ENCODE measurements around the gene PCDH9.

PCDH9 gene

GRCh38 chr13:66506979-66507378 is 723.2 kb downstream of the PCDH9 start:
- no peak for TF ChIP-seq EZH2phosphoT487 (IDR thresholded peaks at IDR 0.05; ENCODE audit: borderline replicate concordance)
- TF ChIP-seq CTCF (conservative IDR thresholded peaks at IDR 0.05; ENCODE audit: low read length), result no peak

GRCh38 chr13:66506051-66506777 is 723.9 kb downstream of the PCDH9 start:
- Histone ChIP-seq H3K4me1 (ENCODE audit: insufficient read depth, low read length, poor library complexity, severe bottlenecking) (no peaks in the 10 kb centered on the region), H3K9ac (ENCODE audit: low read depth, low read length, poor library complexity, severe bottlenecking) (no peak overlapping the region), H3K27me3 (ENCODE audit: insufficient read depth, low read length, poor library complexity, severe bottlenecking) (no peaks in the 10 kb centered on the region), H3K9me2 (replicated peaks; ENCODE audit: low read depth, low read length) (no peaks in the 10 kb centered on the region), H3K79me2 (ENCODE audit: insufficient read depth, low read length) (no peaks in the 10 kb centered on the region), H3F3A (ENCODE audit: low read depth) (no peaks in the 10 kb centered on the region), H3K4me2 (ENCODE audit: low read depth, low read length, poor library complexity, severe bottlenecking) (no peak overlapping the region), H4K20me1 (ENCODE audit: insufficient read depth, low read length, poor library complexity, severe bottlenecking) (no peaks in the 10 kb centered on the region), H2AFZ (ENCODE audit: low read length) (no peak overlapping the region), H3K4me3 (ENCODE audit: low read length, poor library complexity, severe bottlenecking) (no peak overlapping the region), H3K36me3 (ENCODE audit: insufficient read depth, low read length) (no peaks in the 10 kb centered on the region), H3K9me3 (ENCODE audit: insufficient read depth, low read depth, low read length) (no peaks in the 10 kb centered on the region)
- TF ChIP-seq EZH2phosphoT487 (IDR thresholded peaks at IDR 0.05; ENCODE audit: borderline replicate concordance) (no peak), CTCF (conservative IDR thresholded peaks at IDR 0.05; ENCODE audit: low read length) (no peak)

More at GRCh38 chr13:66506979-66507378, 723.2 kb downstream of the PCDH9 start:
- H3K9ac ChIP-seq (ENCODE audit: low read depth, low read length, poor library complexity, severe bottlenecking), result no peak overlapping the region
- H3K27me3 ChIP-seq (ENCODE audit: insufficient read depth, low read length, poor library complexity, severe bottlenecking), result no peaks in the 10 kb centered on the region
- no peak overlapping the region for H2AFZ ChIP-seq (ENCODE audit: low read length)
- no peaks in the 10 kb centered on the region for H3K4me1 ChIP-seq (ENCODE audit: insufficient read depth, low read length, poor library complexity, severe bottlenecking)
- H3K9me2 ChIP-seq (replicated peaks; ENCODE audit: low read depth, low read length), result no peaks in the 10 kb centered on the region
- H3K79me2 ChIP-seq (ENCODE audit: insufficient read depth, low read length), result no peaks in the 10 kb centered on the region
- H3K9me3 ChIP-seq (ENCODE audit: insufficient read depth, low read depth, low read length), result no peaks in the 10 kb centered on the region
- H3K4me3 ChIP-seq (ENCODE audit: low read length, poor library complexity, severe bottlenecking), result no peak overlapping the region
- no peaks in the 10 kb centered on the region for H3F3A ChIP-seq (ENCODE audit: low read depth)
- H4K20me1 ChIP-seq (ENCODE audit: insufficient read depth, low read length, poor library complexity, severe bottlenecking), result no peaks in the 10 kb centered on the region
- no peak overlapping the region for H3K4me2 ChIP-seq (ENCODE audit: low read depth, low read length, poor library complexity, severe bottlenecking)
- H3K36me3 ChIP-seq (ENCODE audit: insufficient read depth, low read length), result no peaks in the 10 kb centered on the region

- no peaks in the 10 kb centered on the region for H3K9me2 ChIP-seq (replicated peaks; ENCODE audit: low read depth, low read length)
- no peaks in the 10 kb centered on the region for H3K9me3 ChIP-seq (ENCODE audit: insufficient read depth, low read depth, low read length)
- no peaks in the 10 kb centered on the region for H3F3A ChIP-seq (ENCODE audit: low read depth)
- H3K4me1 ChIP-seq (ENCODE audit: insufficient read depth, low read length, poor library complexity, severe bottlenecking), result no peaks in the 10 kb centered on the region
- H3K36me3 ChIP-seq (ENCODE audit: insufficient read depth, low read length), result no peaks in the 10 kb centered on the region
- H4K20me1 ChIP-seq (ENCODE audit: insufficient read depth, low read length, poor library complexity, severe bottlenecking), result no peaks in the 10 kb centered on the region
- no peak overlapping the region for H2AFZ ChIP-seq (ENCODE audit: low read length)
- H3K4me3 ChIP-seq (ENCODE audit: low read length, poor library complexity, severe bottlenecking), result no peak overlapping the region
- no peak overlapping the region for H3K4me2 ChIP-seq (ENCODE audit: low read depth, low read length, poor library complexity, severe bottlenecking)
- no peaks in the 10 kb centered on the region for H3K27me3 ChIP-seq (ENCODE audit: insufficient read depth, low read length, poor library complexity, severe bottlenecking)
- no peaks in the 10 kb centered on the region for H3K79me2 ChIP-seq (ENCODE audit: insufficient read depth, low read length)
- no peak for TF ChIP-seq CTCF (conservative IDR thresholded peaks at IDR 0.05; ENCODE audit: low read length)
- H3K9ac ChIP-seq (ENCODE audit: low read depth, low read length, poor library complexity, severe bottlenecking), result no peak overlapping the region
Measured at GRCh38 chr13:66503890-66504289, 726.2 kb downstream of the PCDH9 start.

Measured in Loucy (cell line).